ENCODE data around the gene C1orf159.

C1orf159 gene

GRCh38 chr1:1088029-1088800, 27.7 kb downstream of the C1orf159 start:
- Histone ChIP-seq H3K4me3 (ENCODE audit: low read length) (no peak overlapping the region), H3K9ac (ENCODE audit: low read length) (no peak overlapping the region), H4K20me1 (ENCODE audit: insufficient read depth, low read length) (no peaks in the 10 kb centered on the region; the same call in 1 of the 2 replicates), H3K79me2 (ENCODE audit: low read length) (no peaks in the 10 kb centered on the region), H3K27ac (ENCODE audit: low read length) (no peak overlapping the region), H2AFZ (ENCODE audit: low read depth, low read length) (no peak overlapping the region), H3K27me3 (ENCODE audit: low read depth, low read length) (no peaks in the 10 kb centered on the region), H3K4me1 (ENCODE audit: low read length) (no peaks in the 10 kb centered on the region), H3K4me2 (ENCODE audit: low read length) (no peak overlapping the region), H3K9me3 (ENCODE audit: insufficient read depth, low read length) (no peaks in the 10 kb centered on the region), H3K36me3 (replicated peaks; ENCODE audit: low read depth, low read length) (no peaks in the 10 kb centered on the region)
- TF ChIP-seq CTCF (IDR thresholded peaks at IDR 0.05; ENCODE audit: low read depth, low read length) (no peak), EZH2phosphoT487 (IDR thresholded peaks at IDR 0.05; ENCODE audit: low read depth) (no peak)

- no peak overlapping the region for H3K9ac ChIP-seq (ENCODE audit: low read length)
- no peaks in the 10 kb centered on the region for H3K36me3 ChIP-seq (replicated peaks; ENCODE audit: low read depth, low read length)
- H3K4me2 ChIP-seq (ENCODE audit: low read length), result no peak overlapping the region
- H2AFZ ChIP-seq (ENCODE audit: low read depth, low read length), result no peak overlapping the region
- H3K9me3 ChIP-seq (ENCODE audit: insufficient read depth, low read length), result no peaks in the 10 kb centered on the region
- no peaks in the 10 kb centered on the region for H3K79me2 ChIP-seq (ENCODE audit: low read length)
- TF ChIP-seq CTCF (IDR thresholded peaks at IDR 0.05; ENCODE audit: low read depth, low read length) (no peak), EZH2phosphoT487 (IDR thresholded peaks at IDR 0.05; ENCODE audit: low read depth) (no peak)
- no peak overlapping the region for H3K4me3 ChIP-seq (ENCODE audit: low read length)
- no peak overlapping the region for H3K27ac ChIP-seq (ENCODE audit: low read length)
- H4K20me1 ChIP-seq (ENCODE audit: insufficient read depth, low read length), result no peaks in the 10 kb centered on the region
- no peaks in the 10 kb centered on the region for H3K4me1 ChIP-seq (ENCODE audit: low read length)
- H3K27me3 ChIP-seq (ENCODE audit: low read depth, low read length), result no peaks in the 10 kb centered on the region
These were observed 28.4 kb downstream of the C1orf159 start for GRCh38 chr1:1087351-1088028.

GRCh38 chr1:1086911-1087341, 29.0 kb downstream of the C1orf159 start:
- H3K4me3 ChIP-seq (ENCODE audit: low read length), result no peak overlapping the region
- H3K27me3 ChIP-seq (ENCODE audit: low read depth, low read length), result no peaks in the 10 kb centered on the region
- H3K36me3 ChIP-seq (replicated peaks; ENCODE audit: low read depth, low read length), result no peaks in the 10 kb centered on the region
- no peak overlapping the region for H2AFZ ChIP-seq (ENCODE audit: low read depth, low read length)
- no peaks in the 10 kb centered on the region for H3K9me3 ChIP-seq (ENCODE audit: insufficient read depth, low read length)
- H4K20me1 ChIP-seq (ENCODE audit: insufficient read depth, low read length), result no peaks in the 10 kb centered on the region
- TF ChIP-seq CTCF (IDR thresholded peaks at IDR 0.05; ENCODE audit: low read depth, low read length), result no peak
- TF ChIP-seq EZH2phosphoT487 (IDR thresholded peaks at IDR 0.05; ENCODE audit: low read depth), result no peak
- no peak overlapping the region for H3K9ac ChIP-seq (ENCODE audit: low read length)
- no peaks in the 10 kb centered on the region for H3K4me1 ChIP-seq (ENCODE audit: low read length)
- H3K79me2 ChIP-seq (ENCODE audit: low read length), result no peaks in the 10 kb centered on the region
- no peak overlapping the region for H3K27ac ChIP-seq (ENCODE audit: low read length)
- H3K4me2 ChIP-seq (ENCODE audit: low read length), result no peak overlapping the region
